H1 (cell line): ENCODE results near the gene KIF5A. TPM values are rescaled to one million over a fixed set of nuclear protein-coding genes. Genes with fewer than 3 reads are reported as not detected.

Experiments used
- CTCF ChIA-PET: fragments of 300-600 bp; sonication (Branson Sonifier 250); formaldehyde crosslinking; loops from one replicate; lab custom pipeline; 2021; ENCODE audit not compliant: partially characterized antibody; lab: Charles Lee
- POLR2A ChIA-PET: fragments of 300-600 bp; sonication (Branson Sonifier 250); formaldehyde crosslinking; loops from one replicate; lab custom pipeline; 2021; ENCODE audit warnings: inconsistent platforms; ENCODE audit not compliant: partially characterized antibody; lab: Charles Lee
- DNase-seq, 2 experiments: peaks; one replicate each; pipeline versions ENCODE4 v3.0.0 to v3.0.0-alpha.2; 2010 to 2022; ENCODE audit warnings: low spot score in 2 of 2, low read depth in 1 of 2, mixed read lengths in 1 of 2
- FAIRE-seq: peaks from 2 replicates; lab custom pipeline; 2011; peaks lifted over from hg19 to GRCh38; lab: Jason Lieb, UNC
- H2AFZ ChIP-seq: 2 replicates; pipeline ENCODE4 v1.8.1; 2012; ENCODE audit warnings: low read length, inconsistent platforms
- H2AK5ac ChIP-seq: 2 replicates; pipeline ENCODE4 v1.6.1; 2013; ENCODE audit warnings: low read depth, low read length
- H2BK120ac ChIP-seq: replicated peaks from 2 replicates; pipeline ENCODE3; 2013; ENCODE audit warnings: low read depth, low read length, inconsistent platforms
- H2BK12ac ChIP-seq: 2 replicates; pipeline ENCODE4 v1.6.1; 2013; ENCODE audit warnings: low read depth, low read length
- H2BK15ac ChIP-seq: 2 replicates; pipeline ENCODE4 v1.6.1; 2013; ENCODE audit warnings: low read length
- H2BK20ac ChIP-seq: 2 replicates; pipeline ENCODE4 v1.6.1; 2013; ENCODE audit warnings: low read length
- H2BK5ac ChIP-seq: 2 replicates; pipeline ENCODE4 v1.6.1; 2013; ENCODE audit warnings: low read depth, low read length
- H3K14ac ChIP-seq: 2 replicates; pipeline ENCODE4 v1.6.1; 2013; ENCODE audit warnings: inconsistent platforms; ENCODE audit not compliant: insufficient read length
- H3K18ac ChIP-seq: 2 replicates; pipeline ENCODE4 v1.6.1; 2013; ENCODE audit warnings: low read length; ENCODE audit errors: extremely low read depth
- H3K23ac ChIP-seq: 2 replicates; pipeline ENCODE4 v1.6.1; 2013; ENCODE audit warnings: inconsistent platforms; ENCODE audit not compliant: insufficient read length
- H3K23me2 ChIP-seq: 2 replicates; pipeline ENCODE4 v1.6.1; 2013; ENCODE audit warnings: low read depth, low read length
- H3K27ac ChIP-seq: 2 replicates; pipeline ENCODE4 v1.6.1; 2011; ENCODE audit warnings: low read depth, low read length, inconsistent platforms
- H3K27me3 ChIP-seq, 4 experiments: replicated peaks in 1 of 4; 1 replicate in 1 of 4; 2 replicates in 3 of 4; pipeline versions ENCODE4 v1.6.1 to v1.8.1; 2011 to 2013; ENCODE audit warnings: low read length in 3 of 4, mild to moderate bottlenecking in 3 of 4, inconsistent platforms in 2 of 4, mixed read lengths in 2 of 4, moderate library complexity in 1 of 4; ENCODE audit not compliant: control insufficient read depth in 3 of 4, insufficient read depth in 3 of 4; ENCODE audit errors: extremely low read depth in 1 of 4
- H3K36me3 ChIP-seq, 4 experiments: 2 replicates each; pipeline versions ENCODE4 v1.6.1 to v1.8.1; 2011 to 2013; ENCODE audit warnings: mild to moderate bottlenecking in 4 of 4, low read length in 3 of 4, moderate library complexity in 2 of 4, control low read depth in 1 of 4, inconsistent platforms in 1 of 4; ENCODE audit not compliant: insufficient read depth in 4 of 4, control insufficient read depth in 2 of 4
- H3K4ac ChIP-seq: replicated peaks from 2 replicates; pipeline ENCODE3; 2013; ENCODE audit warnings: low read length, low read depth, mixed read lengths, inconsistent platforms; ENCODE audit not compliant: insufficient read length
- H3K4me1 ChIP-seq, 4 experiments: replicated peaks in 1 of 4; 1 replicate in 1 of 4; 2 replicates in 3 of 4; pipeline versions ENCODE4 v1.6.1 to v1.8.1; 2011 to 2013; ENCODE audit warnings: low read length in 3 of 4, inconsistent platforms in 2 of 4, mixed read lengths in 1 of 4; ENCODE audit not compliant: insufficient read depth in 4 of 4, control insufficient read depth in 3 of 4
- H3K4me2 ChIP-seq, 2 experiments: 2 replicates each; pipeline versions ENCODE4 v1.6.1 to v1.8.1; 2011 to 2013; ENCODE audit warnings: low read depth in 2 of 2, low read length in 2 of 2, control low read depth in 1 of 2, inconsistent platforms in 1 of 2, mild to moderate bottlenecking in 1 of 2; ENCODE audit not compliant: insufficient read depth in 1 of 2
- H3K4me3 ChIP-seq, 4 experiments: fragments of 200-600, 300-600 bp in 1 of 4; sonication (generic), shearing (Covaris generic), sonication (Bioruptor Twin) in 1 of 4; 2 replicates each; pipeline versions ENCODE4 v1.5.1 to v1.8.1; 2011 to 2016; ENCODE audit warnings: low read length in 4 of 4, low read depth in 3 of 4, control low read depth in 2 of 4, inconsistent platforms in 2 of 4, mild to moderate bottlenecking in 2 of 4, mixed read lengths in 1 of 4, moderate library complexity in 1 of 4; ENCODE audit not compliant: insufficient read depth in 2 of 4; ENCODE audit errors: extremely low read depth in 1 of 4
- H3K56ac ChIP-seq: replicated peaks from 2 replicates; pipeline ENCODE3; 2013; ENCODE audit warnings: low read depth, mild to moderate bottlenecking, mixed read lengths, low read length, inconsistent platforms; ENCODE audit not compliant: insufficient read length
- H3K79me1 ChIP-seq: 2 replicates; pipeline ENCODE4 v1.6.1; 2013; ENCODE audit warnings: low read depth, low read length, control low read depth
- H3K79me2 ChIP-seq, 2 experiments: 2 replicates each; pipeline versions ENCODE4 v1.6.1 to v1.8.1; 2012 to 2013; ENCODE audit warnings: low read length in 2 of 2, mild to moderate bottlenecking in 2 of 2, inconsistent platforms in 1 of 2; ENCODE audit not compliant: insufficient read depth in 2 of 2, control insufficient read depth in 1 of 2
- H3K9ac ChIP-seq, 4 experiments: replicated peaks in 1 of 4; 1 replicate in 1 of 4; 2 replicates in 3 of 4; pipeline versions ENCODE4 v1.6.1 to v1.8.1; 2011 to 2013; ENCODE audit warnings: low read depth in 3 of 4, low read length in 3 of 4, control low read depth in 2 of 4, mild to moderate bottlenecking in 2 of 4, moderate library complexity in 2 of 4, inconsistent platforms in 1 of 4; ENCODE audit errors: extremely low read depth in 1 of 4
- H3K9me3 ChIP-seq, 2 experiments: 2 replicates each; pipeline versions ENCODE4 v1.6.1 to v1.8.1; 2012 to 2013; ENCODE audit warnings: mild to moderate bottlenecking in 2 of 2, moderate library complexity in 2 of 2, control low read depth in 1 of 2, inconsistent platforms in 1 of 2, low read depth in 1 of 2, low read length in 1 of 2, mixed read lengths in 1 of 2; ENCODE audit not compliant: insufficient read depth in 2 of 2
- H4K20me1 ChIP-seq, 2 experiments: replicated peaks in 1 of 2; 2 replicates each; pipeline versions ENCODE3 to v1.8.1; 2011 to 2013; ENCODE audit warnings: inconsistent platforms in 2 of 2, low read length in 2 of 2, mild to moderate bottlenecking in 1 of 2; ENCODE audit not compliant: insufficient read depth in 2 of 2, control insufficient read depth in 1 of 2
- H4K5ac ChIP-seq: 2 replicates; pipeline ENCODE4 v1.6.1; 2013; ENCODE audit warnings: low read length, low read depth, mixed read lengths, inconsistent platforms; ENCODE audit not compliant: insufficient read length
- H4K8ac ChIP-seq: 2 replicates; pipeline ENCODE4 v1.8.0; 2013; ENCODE audit warnings: mild to moderate bottlenecking, moderate library complexity, low read length, inconsistent platforms; ENCODE audit not compliant: insufficient read depth; ENCODE audit errors: extremely low read depth
- H4K91ac ChIP-seq: replicated peaks from 2 replicates; pipeline ENCODE3; 2013; ENCODE audit warnings: low read length, mixed read lengths, inconsistent platforms; ENCODE audit not compliant: insufficient read length
- BACH1 ChIP-seq: IDR thresholded peaks from 2 replicates; pipeline ENCODE4 v1.6.1; 2012; ENCODE audit warnings: low read length, improper control_type of control experiment
- CBX8 ChIP-seq: fragments of 300-800, 300-1000 bp; sonication (generic); IDR thresholded peaks from 2 replicates; pipeline ENCODE4 v1.7.1; 2016; ENCODE audit warnings: low read depth, low read length, borderline replicate concordance
- HDAC2 ChIP-seq, 2 experiments: fragments of 300-600 bp in 1 of 2; sonication (generic) in 1 of 2; IDR thresholded peaks; 2 replicates each; pipeline ENCODE4 v1.6.1; 2011 to 2012; ENCODE audit warnings: low read depth in 2 of 2, low read length in 2 of 2, mild to moderate bottlenecking in 2 of 2, moderate library complexity in 2 of 2, borderline replicate concordance in 1 of 2, inconsistent platforms in 1 of 2
- POLR2AphosphoS5 ChIP-seq: IDR thresholded peaks from 2 replicates; pipeline ENCODE4 v1.6.1; 2011; ENCODE audit warnings: low read depth, low read length
- SP2 ChIP-seq: IDR thresholded peaks from 2 replicates; pipeline ENCODE4 v1.6.1; 2012; ENCODE audit warnings: mild to moderate bottlenecking, low read length, inconsistent platforms
- SRF ChIP-seq: IDR thresholded peaks from 2 replicates; pipeline ENCODE4 v1.6.1; 2011; ENCODE audit warnings: mild to moderate bottlenecking, low read depth, low read length, moderate library complexity
- SUZ12 ChIP-seq: fragments of 200-600 bp; sonication (generic); IDR thresholded peaks from 2 replicates; pipeline ENCODE4 v1.6.1; 2012; ENCODE audit warnings: mild to moderate bottlenecking, inconsistent platforms, low read length, moderate library complexity, mixed read lengths
- TAF1 ChIP-seq: IDR thresholded peaks from 2 replicates; pipeline ENCODE4 v1.6.1; 2011; ENCODE audit warnings: mild to moderate bottlenecking, low read depth, low read length
- WGBS, 2 experiments: shearing (Covaris generic) in 1 of 2; methylation state at CpG; one replicate each; pipeline versions ENCODE4 v1.1.6 to v1.1.7; 2013 to 2015; ENCODE audit warnings: low lambda C conversion rate in 2 of 2, mixed read lengths in 2 of 2, inconsistent platforms in 1 of 2, low coverage in 1 of 2, missing lambda C conversion rate in 1 of 2; ENCODE audit not compliant: insufficient replicate concordance in 2 of 2, insufficient coverage in 1 of 2, insufficient read length in 1 of 2; ENCODE audit errors: extremely low coverage in 1 of 2, missing lambda C conversion rate in 1 of 2; 5-methylcytosine and 5-hydroxymethylcytosine counted together
- polyA plus RNA-seq, 7 experiments: library from polyadenylated mRNA; depleted of rRNA in 3 of 7; stranded (reverse) in 5 of 7; unstranded in 2 of 7; fragments of >200 nt in 5 of 7; fragments of 200-250 nt in 2 of 7; gene quantifications; 1 replicate in 5 of 7; 2 replicates in 1 of 7; 4 replicates in 1 of 7; pipeline versions ENCODE4 v1.2.1 to v1.2.3, GENCODE V29; 2011 to 2013; ENCODE audit warnings: missing spikeins in 2 of 7, mixed read lengths in 2 of 7
- total RNA-seq: library from RNA; stranded (reverse); fragmentation: NEBNext Ultra II Directional; extraction: Animal tissue kit (Norgen Biotek cat#: 25700); gene quantifications from 2 replicates; pipeline ENCODE4 v1.2.1, GENCODE V29; 2021
- TF ChIP-seq, protein P1 (sequence below): IDR thresholded peaks from 2 replicates; pipeline ENCODE4 v1.6.1; 2012; ENCODE audit warnings: inconsistent platforms

The KIF5A gene
- total and polyA plus RNA-seq, 2 of the 8 experiments (the other 6 are each of a cell fraction or from before 2014, with no cell fraction given) = 10.7 to 21.9 TPM

DNA sequence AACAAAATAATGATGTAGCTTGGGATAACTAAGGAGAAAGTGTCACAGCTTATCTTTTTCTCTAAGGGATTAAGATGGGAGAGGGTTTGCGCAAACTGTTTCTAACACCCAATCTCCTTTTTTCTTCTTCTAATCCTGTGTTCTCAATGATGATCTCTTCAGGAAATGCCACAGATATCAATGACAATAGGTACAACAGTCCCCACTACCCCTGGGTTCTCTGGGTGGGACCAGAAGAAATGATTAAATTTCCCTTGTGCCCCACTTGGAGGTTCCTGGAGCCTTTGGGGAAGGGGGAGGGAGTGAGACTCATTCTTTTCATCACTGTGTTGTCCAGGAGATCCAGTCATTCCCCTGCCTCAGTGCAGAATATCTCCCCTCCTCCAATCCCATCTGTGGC lies 32.6 kb downstream of the KIF5A start:
- no peak overlapping the region for H2AK5ac ChIP-seq
- H3K4me3 ChIP-seq = no peak overlapping the region
- H3K18ac ChIP-seq = no peak overlapping the region
- 100% methylated on average over 1 of the region's 1 CpG; no CpG with 5 or more reads in 1 of the 2 experiments for WGBS, 2 experiments
- H4K5ac ChIP-seq = no peak overlapping the region
- no peaks in the 10 kb centered on the region for H3K79me1 ChIP-seq
- H3K27me3 ChIP-seq = no peaks in the 10 kb centered on the region
- H3K14ac ChIP-seq = no peak overlapping the region
- no peak overlapping the region for H2BK15ac ChIP-seq
- no peak overlapping the region for H4K91ac ChIP-seq
- H3K4me1 ChIP-seq = no peaks in the 10 kb centered on the region
- no peak overlapping the region for H2BK120ac ChIP-seq
- FAIRE-seq = no peak
- no peak overlapping the region for H2BK5ac ChIP-seq
- H3K4ac ChIP-seq = no peak overlapping the region
- H3K36me3 ChIP-seq = peaks cover 10 to 45% (median 22%) of the 10 kb centered on the region in 4 experiments
- no peak overlapping the region for H2BK12ac ChIP-seq
- no peak overlapping the region for H2BK20ac ChIP-seq
- DNase-seq = no peak
- H3K9me3 ChIP-seq = no peaks in the 10 kb centered on the region
- H4K8ac ChIP-seq = no peak overlapping the region
- ChIA-PET CTCF (interaction anchor here (0.6 to 7.8 kb wide), 29 partner anchors 7 to 240 kb away, joined by 3 to 201 read pairs (median 9); partner anchors contain the start of genes ARHGEF25, B4GALNT1 and OS9), POLR2A (no interaction called here)
- H3K23me2 ChIP-seq = no peaks in the 10 kb centered on the region
- peaks cover 4 to 5% of the 10 kb centered on the region in 2 experiments for H4K20me1 ChIP-seq
- H3K23ac ChIP-seq = no peak overlapping the region
- peak overlapping the region; percentile 17 for H3K56ac ChIP-seq
- H3K4me2 ChIP-seq = no peak overlapping the region
- H3K27ac ChIP-seq = no peak overlapping the region
- H2AFZ ChIP-seq = no peak overlapping the region
- no peaks in the 10 kb centered on the region for H3K79me2 ChIP-seq
- H3K9ac ChIP-seq = no peak overlapping the region
- TF ChIP-seq TAF1 (no peak), SUZ12 (no peak), HDAC2 (IDR thresholded peaks at IDR 0.05; ENCODE audit: borderline replicate concordance in 1 of 2, low read depth in 2 of 2, low read length in 2 of 2) (no peak), BACH1 (no peak), SRF (no peak), POLR2AphosphoS5 (no peak), CBX8 (no peak), SP2 (no peak)
- TF ChIP-seq, protein P1, sequence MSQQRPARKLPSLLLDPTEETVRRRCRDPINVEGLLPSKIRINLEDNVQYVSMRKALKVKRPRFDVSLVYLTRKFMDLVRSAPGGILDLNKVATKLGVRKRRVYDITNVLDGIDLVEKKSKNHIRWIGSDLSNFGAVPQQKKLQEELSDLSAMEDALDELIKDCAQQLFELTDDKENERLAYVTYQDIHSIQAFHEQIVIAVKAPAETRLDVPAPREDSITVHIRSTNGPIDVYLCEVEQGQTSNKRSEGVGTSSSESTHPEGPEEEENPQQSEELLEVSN = no peak
